ENCODE data around the gene SNRPD3. TPM values are rescaled to one million over a fixed set of nuclear protein-coding genes. Genes with fewer than 3 reads are reported as not detected.
A peak's percentile ranks its signal among the peaks of the same experiment; 100 is the strongest.

The SNRPD3 gene
- total and polyA plus RNA-seq, 9 of the 15 experiments (the other 6 are each of a cell fraction or from before 2014, with no cell fraction given) = 131 to 366 (median 274) TPM

- TF ChIP-seq CHD7 (IDR thresholded peaks at IDR 0.05; ENCODE audit: low read depth, low read length) (no peak), ZNF589 (CRISPR knock-in tag; IDR thresholded peaks at IDR 0.05; ENCODE audit: low read depth) (0 out of 2 replicates have a peak, but pooled peaks have one; percentile 17), DACH1 (IDR thresholded peaks at IDR 0.05; ENCODE audit: partially characterized antibody) (no peak), HMGN3 (IDR thresholded peaks at IDR 0.05; ENCODE audit: borderline replicate concordance, extremely low read depth, insufficient read length, low read depth, low read length) (peak; percentile 25), IRF1 (CRISPR knock-in tag; IDR thresholded peaks at IDR 0.05; ENCODE audit: borderline replicate concordance) (no peak), U2AF2 (optimal IDR thresholded peaks at IDR 0.05; ENCODE audit: low read depth, low read length) (no peak), POLR2AphosphoS5 (IDR thresholded peaks at IDR 0.05; ENCODE audit: control insufficient read depth, insufficient read depth, low read depth, low read length) (no peak), ZNF165 (CRISPR knock-in tag; IDR thresholded peaks at IDR 0.05; ENCODE audit: borderline replicate concordance) (no peak), PURB (CRISPR knock-in tag; IDR thresholded peaks at IDR 0.05; ENCODE audit: low read depth) (no peak), NFATC3 (IDR thresholded peaks at IDR 0.05) (no peak)
These were observed 1.3 kb upstream of the SNRPD3 start, which contains the start of gene GUCD1 (continued) for GRCh38 chr22:24554313-24555164.
